Umbilical cord (tissue), 2 donors: ENCODE results near the gene AMPH. TPM values are rescaled to one million over a fixed set of nuclear protein-coding genes. Genes with fewer than 3 reads are reported as not detected.

ENCODE experiments used
- DNase-seq: peaks from one replicate; pipeline ENCODE4 v3.0.0-alpha.2; 2015; ENCODE audit warnings: low spot score
- total RNA-seq: library from RNA; depleted of rRNA; stranded (reverse); fragments of >200 nt; gene quantifications from one replicate; pipeline ENCODE4 v1.2.3, GENCODE V29; 2014; ENCODE audit warnings: low replicate concordance; ENCODE audit not compliant: insufficient read depth

Gene AMPH
- total RNA-seq, result 2.4 TPM

DNA sequence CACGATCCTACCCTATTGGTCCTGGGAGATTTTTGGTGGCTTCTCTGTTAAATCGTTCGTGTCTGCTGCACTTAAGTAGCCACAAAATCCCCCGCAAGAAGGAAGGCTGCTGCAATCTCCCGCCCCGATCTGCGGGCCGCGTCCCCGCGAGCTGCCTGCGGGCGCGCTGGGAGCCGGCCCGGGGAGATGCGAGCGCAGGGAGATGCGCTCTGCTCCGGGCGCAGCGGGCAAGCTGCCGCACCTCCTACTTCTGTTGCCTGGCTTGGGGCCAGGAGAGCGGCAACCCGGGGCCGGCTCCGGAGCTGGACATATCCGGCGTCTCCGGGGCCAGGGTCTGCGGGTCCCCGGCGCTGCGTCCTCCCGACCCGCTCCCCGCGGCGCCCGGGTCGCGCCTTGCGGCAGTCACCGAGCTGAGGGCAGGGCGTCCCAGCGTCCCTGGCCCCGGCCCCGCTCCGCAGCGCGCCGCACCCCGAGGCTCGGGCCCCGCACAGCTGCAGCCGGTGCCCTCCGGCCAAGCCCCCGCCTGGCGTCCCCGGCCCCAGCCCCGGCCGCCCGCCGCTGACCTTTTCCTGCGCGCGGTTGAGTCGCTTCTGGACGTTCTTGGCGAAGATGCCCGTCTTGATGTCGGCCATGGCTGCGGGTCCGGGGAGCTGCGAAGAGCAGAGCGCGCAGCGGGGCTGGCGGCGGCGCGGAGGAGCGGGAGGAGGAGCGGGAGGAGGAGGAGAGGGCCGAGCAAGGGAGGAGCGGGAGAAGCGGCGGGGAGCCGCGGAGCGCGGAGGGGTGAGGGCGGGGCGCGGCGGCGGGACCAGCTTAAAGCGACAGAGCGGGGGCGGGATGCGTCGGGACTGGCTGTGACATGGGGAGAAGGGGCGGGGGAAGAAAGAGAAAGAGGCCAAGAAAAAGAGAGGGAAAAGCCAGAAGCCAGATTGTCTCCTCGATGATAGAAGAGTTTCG lies at the start of gene AMPH:
TSS of gene AMPH (minus strand) at position 654 of the 954 bp plus-strand sequence. CDS start at position 632, 22 bp downstream.
- DNase-seq, result peak; percentile 70

DNA sequence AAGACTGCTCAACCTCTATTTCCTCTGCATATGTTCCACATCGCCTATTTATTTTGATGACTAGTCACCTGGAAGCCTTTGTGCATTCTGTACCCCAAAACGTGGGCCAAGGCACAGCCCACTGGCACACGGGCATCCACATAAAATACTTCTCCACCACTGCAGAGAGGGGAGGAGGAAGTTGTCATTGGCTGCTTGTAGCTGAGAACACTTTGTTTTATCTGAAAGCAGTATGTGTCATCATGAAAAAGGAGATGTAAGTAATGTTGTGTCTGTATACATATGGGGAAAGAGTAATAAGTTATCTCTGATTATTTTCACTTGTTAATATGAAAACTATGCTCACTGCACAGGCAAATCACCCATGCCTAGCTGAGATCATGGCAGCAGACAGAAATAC lies 48.2 kb upstream of the AMPH start:
- DNase-seq, result no peak

- no peak for DNase-seq
Measured at GRCh38 chr7:38678698-38679054, 47.5 kb upstream of the AMPH start.

GRCh38 chr7:38677981-38678697 lies 47.0 kb upstream of the AMPH start:
- no peak for DNase-seq

- no peak for DNase-seq
Measured at GRCh38 chr7:38675494-38676106, 44.4 kb upstream of the AMPH start.

DNA sequence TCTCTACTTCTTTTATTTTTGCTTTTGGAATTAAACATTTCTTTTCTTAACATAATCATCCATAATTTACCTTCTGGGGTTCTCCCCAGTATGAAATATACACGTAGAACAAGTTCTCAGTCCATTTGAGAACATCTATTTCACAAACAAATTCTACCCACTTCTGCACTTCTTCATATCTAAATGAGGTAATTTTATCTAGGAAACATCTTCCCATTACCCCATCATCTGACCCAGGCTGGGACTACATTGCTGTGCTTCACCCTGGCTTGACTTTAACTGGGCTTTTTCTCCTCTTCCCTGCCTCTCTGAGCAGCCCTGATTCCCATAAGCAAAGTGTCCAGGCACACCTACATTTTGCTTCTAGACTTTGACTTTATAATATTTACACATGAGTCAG lies 43.3 kb upstream of the AMPH start:
- DNase-seq, result no peak

DNA sequence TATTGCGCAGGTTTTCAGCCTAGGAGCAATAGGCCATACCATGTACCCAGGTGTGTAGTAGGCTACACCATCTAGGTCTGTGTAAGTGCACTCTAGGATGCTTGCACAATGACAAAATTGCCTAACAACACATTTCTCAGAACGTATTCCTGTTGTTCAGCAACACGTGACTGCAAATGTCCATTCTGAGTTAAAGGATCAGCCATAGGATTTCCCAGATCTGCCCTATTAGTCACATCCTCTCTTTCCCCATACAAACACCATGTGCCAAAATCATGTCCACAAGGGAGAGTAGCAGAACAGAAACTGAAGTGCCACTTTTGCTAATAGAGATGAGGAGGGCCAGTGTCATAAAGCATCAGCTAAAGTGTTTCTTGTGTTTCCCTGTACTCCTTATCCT lies 42.6 kb upstream of the AMPH start:
- peak; percentile 3 for DNase-seq

DNA sequence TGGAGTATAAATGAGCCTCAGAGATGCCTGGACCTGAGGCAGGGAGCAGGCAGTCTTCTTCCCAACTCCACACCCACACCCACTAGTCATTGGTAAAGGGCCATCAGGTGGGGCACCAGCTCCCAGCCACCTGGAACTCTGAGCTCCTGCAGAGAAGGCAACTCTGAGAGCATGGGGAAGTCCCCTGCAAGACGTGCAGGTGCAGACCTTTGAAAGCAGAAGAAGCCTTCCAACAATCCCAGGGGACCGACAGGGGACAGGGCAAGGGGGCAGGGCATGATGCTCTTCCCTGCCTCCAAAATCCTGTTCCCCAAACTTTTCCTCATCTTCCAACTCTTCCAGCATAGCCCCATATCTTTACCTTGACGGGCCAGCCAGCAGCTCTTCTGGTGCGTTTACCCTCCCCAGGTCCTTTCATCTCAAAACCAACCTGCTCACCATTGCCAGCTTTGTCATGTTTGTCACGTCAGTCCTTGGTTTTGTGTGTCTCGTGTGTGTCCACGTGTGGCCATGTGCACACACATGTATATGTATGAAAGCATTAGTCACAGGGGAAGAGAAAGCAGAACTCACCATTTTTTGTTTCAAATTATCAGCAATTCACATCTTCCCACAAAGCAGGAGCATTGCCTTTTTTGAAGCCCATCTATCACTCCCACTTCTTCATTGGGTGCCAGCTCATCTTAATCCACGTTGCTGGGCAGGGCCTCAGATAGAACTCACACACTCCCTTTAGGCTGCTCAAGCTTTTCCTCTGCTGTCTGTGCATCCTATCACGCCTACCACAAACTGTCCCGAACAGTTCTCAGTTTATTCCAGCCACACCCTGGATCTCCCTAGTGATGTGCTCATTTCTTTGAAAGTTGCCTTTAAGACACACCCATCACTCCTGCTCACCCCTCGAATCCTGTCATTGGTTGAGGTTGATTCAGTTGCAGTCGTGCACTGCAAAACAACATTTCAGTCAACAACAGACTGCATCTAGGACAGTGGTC lies 41.0 kb upstream of the AMPH start:
- DNase-seq, result no peak

DNA sequence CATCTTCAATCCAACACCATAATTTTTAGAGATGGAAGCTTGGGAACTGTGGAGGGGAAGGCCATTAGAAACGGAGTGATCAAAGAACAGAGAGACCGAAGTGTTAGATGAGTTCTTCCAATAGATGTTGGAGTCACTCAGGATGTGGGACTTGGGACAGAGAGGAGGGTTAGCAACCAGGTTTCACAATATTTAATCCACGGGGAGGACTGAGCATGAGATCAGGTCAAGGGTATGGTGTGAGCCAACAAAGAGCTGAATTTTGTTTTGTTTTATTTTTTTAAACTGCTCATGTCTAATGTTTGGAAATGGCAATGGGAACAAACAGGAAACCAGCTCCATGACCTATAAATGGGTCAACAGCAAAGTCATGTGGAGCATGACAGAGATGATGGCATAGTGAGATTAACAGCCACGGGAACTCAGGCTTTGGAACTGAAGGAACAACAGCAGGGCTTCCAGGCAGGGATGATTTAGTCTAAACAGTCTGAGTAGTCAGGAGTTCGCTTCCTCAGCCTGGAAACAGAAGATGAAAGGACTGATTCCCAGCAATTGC lies 38.9 kb upstream of the AMPH start:
- no peak for DNase-seq

GRCh38 chr7:38664972-38665371 lies 33.8 kb upstream of the AMPH start:
- no peak for DNase-seq

GRCh38 chr7:38660427-38661099 lies 29.4 kb upstream of the AMPH start:
- no peak for DNase-seq

- no peak for DNase-seq
Measured at GRCh38 chr7:38659931-38660330, 28.8 kb upstream of the AMPH start.

DNA sequence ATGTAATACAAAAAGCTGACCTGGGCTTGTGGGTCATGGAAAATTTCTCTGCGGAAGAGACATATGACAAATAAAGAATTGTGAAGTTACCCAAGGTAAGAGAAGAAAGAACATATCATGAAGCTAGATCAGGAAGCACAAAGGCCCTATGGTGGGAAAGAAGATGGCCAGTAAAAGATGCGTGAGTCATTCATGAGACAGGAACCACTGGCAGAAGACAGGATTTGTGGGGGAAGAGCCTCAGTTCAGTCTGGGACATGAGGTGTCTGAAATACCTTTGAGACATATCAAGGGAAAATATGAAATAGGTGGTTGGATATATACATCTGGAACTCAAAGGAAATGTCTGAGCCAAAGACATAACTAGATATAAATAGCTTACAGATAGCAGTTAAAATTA lies 27.7 kb upstream of the AMPH start:
- DNase-seq, result no peak

DNA sequence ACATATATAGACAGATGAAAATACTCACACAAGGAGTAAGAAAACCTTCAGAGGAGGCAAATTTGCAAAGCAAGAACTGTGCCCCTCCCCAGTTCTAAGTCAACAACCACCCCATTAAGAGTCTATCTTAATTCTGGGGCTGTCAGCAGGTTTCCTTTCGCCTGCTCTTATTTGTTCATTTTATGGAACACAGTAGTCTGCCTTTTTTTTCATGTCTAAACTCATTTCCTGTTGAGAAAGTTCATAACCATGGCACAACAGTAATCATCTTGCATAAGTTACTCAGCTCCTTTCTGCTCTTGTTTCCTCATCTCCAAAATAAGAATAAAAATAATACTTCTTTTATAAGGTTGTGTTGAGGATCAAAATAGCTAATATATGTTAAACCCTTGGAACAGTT lies 25.8 kb upstream of the AMPH start:
- peak; percentile 12 for DNase-seq

DNA sequence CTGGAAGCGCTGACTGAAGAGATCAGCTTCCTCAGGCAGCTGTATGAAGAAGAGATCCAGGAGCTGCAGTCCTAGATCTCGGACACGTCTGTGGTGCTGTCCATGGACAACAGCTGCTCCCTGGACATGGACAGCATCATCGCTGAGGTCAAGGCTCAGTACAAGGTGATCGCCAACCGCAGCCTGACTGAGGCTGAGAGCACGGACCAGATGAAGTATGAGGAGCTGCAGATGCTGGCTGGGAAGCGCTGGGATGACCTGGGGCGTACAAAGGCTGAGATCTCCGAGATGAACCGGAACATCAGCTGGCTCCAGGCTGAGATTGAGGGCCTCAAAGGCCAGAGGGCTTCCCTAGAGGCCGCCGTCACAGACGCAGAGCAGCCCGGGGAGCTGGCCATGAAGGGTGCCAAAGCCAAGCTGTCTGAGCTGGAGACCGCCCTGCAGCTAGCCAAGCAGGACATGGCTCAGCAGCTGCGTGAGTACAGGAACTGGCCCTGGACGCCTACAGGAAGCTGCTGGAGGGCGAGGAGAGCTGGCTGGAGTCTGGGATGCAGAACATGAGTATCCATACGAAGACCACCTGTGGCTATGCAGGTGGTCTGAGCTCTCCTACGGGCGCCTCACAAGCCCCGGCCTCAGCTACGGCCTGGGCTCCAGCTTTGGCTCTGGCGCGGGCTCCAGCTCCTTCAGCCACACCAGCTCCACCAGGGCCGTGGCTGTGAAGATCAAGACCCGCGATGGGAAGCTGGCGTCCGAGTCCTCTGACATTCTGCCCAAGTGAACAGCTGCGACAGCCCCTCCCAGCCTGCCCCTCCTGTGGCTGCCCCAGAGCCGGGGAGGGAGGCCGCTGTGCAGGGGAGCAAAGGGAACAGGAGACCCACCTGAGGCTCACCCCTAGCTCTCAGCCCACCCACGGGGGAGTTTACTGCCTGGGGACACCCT lies 24.9 kb upstream of the AMPH start:
- DNase-seq, result no peak

DNA sequence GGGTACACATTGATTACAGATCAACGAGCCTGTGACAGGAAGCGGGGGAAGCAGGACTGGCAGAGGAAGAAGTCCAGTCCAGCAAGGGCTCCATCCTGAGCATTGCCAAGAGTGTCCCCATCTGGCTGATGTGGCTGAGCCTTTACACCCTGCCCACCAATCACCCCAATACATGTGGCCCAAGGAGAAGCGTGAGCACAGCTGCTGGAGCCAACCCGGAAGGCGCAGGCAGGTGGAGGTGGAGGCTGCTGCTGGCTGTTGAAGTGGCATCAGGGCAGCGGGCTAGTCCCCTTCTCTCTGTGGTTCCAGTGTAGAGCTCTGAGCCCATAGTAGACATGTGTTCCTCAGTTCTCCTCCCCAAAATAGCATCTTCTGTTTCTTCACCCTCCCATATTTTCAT lies 6.8 kb upstream of the AMPH start:
- DNase-seq, result no peak

DNA sequence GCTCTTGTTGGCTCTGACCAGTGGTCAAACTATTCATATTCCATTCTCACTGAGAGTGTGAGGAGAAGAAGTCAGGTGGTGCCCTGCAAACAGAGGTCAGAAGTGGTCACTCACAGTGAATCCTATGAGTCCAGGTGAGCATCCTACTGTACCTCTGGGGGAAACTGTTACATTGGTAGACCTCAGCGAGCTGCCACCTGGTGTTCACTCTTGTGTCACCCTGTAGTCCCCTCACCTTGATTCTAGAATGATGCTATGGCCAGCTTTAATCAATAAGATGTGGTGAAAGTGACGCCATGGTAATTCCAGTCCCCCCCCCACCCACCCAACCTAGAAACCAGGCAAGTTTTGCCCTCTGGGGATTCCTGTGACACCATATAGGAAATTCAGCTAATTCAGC lies 1.2 kb upstream of the AMPH start:
- DNase-seq, result no peak

GRCh38 chr7:38629651-38630510 lies 1.3 kb downstream of the AMPH start:
- DNase-seq, result peak; percentile 50
